ENCODE results near the gene LDB3.

The LDB3 gene

DNA sequence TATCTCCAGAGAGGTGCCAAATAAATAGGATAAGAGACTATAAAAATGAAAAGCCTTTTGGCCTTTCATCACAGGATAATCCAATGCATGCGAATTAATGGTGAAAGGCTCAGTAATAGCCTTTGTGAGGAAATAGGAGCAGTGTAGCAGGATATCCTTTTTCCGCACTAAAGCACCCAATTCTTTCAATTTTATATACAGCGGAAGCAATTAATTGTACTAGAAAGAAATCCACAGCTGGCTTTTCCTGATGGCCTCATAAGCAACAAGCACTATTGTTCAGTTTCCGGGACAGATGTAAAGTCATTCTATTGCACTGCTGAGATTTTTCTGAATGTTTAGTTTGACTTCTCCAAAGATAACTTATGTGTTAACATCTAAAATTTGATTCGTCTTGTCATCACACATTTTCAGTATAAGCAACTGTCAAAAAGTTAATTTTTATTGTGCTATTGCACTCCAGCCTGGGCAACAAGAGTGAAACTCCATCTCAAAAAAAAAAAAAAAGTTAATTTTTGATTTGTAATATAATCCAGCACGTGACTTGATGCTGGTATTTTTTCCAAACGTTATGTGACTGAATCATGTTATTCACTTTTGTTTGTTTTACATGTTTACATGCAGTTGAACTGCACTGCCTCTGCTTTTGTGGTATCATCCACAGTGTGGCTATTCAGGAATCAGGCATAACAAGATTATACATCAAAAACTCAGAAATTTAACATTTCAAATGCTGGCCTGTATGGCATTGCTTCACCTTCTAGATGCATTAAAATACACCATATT, 79.7 kb downstream of the LDB3 start:
- Histone ChIP-seq H3K9me3 (ENCODE audit: control insufficient read depth, low read length) (no peaks in the 10 kb centered on the region), H3K4me1 (peaks cover 3% of the 10 kb centered on the region), H3K4me2 (ENCODE audit: low read length) (no peak overlapping the region), H3K36me3 (ENCODE audit: control insufficient read depth, insufficient read depth, low read length) (no peaks in the 10 kb centered on the region), H3K4me3 (ENCODE audit: low read depth, low read length) (no peak overlapping the region), H2AFZ (no peak overlapping the region), H3K27ac (no peak overlapping the region), H3K9ac (no peak overlapping the region), H3K79me2 (peaks cover 4% of the 10 kb centered on the region), H3K27me3 (ENCODE audit: control insufficient read depth, insufficient read depth, low read length) (no peaks in the 10 kb centered on the region)
- no peak for TF ChIP-seq CTCF (IDR thresholded peaks at IDR 0.05)

DNA sequence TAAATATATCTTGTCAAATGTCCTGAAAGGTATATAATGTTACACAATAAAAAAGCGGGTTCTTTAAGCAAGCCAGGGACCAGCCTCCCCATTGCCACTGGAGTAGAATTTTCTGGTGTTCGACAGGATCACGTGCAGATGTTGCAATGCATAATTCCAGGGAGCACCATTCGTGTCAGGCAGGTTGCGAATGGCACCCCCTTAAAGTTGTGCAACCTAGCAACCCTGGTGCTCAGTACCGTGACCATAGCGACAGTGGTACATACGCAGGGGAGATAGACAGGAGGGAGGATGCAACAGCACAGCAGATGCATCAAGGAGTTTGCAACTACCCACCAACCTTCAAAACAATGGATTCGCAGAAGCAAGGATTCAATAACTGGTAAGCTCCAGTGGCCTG, 81.5 kb downstream of the LDB3 start:
- H3K4me2 ChIP-seq (ENCODE audit: low read length), result no peak overlapping the region
- H3K36me3 ChIP-seq (ENCODE audit: control insufficient read depth, insufficient read depth, low read length), result no peaks in the 10 kb centered on the region
- H3K4me3 ChIP-seq (ENCODE audit: low read depth, low read length), result no peak overlapping the region
- H3K4me1 ChIP-seq, result peaks cover 3% of the 10 kb centered on the region
- no peak overlapping the region for H3K9ac ChIP-seq
- H3K27me3 ChIP-seq (ENCODE audit: control insufficient read depth, insufficient read depth, low read length), result no peaks in the 10 kb centered on the region
- no peak overlapping the region for H2AFZ ChIP-seq
- H3K79me2 ChIP-seq, result peaks cover 8% of the 10 kb centered on the region
- no peak overlapping the region for H3K27ac ChIP-seq
- TF ChIP-seq CTCF (IDR thresholded peaks at IDR 0.05), result no peak
- no peaks in the 10 kb centered on the region for H3K9me3 ChIP-seq (ENCODE audit: control insufficient read depth, low read length)

- Histone ChIP-seq H3K4me1 (peaks cover 3% of the 10 kb centered on the region), H3K27me3 (ENCODE audit: control insufficient read depth, insufficient read depth, low read length) (no peaks in the 10 kb centered on the region), H3K9me3 (ENCODE audit: control insufficient read depth, low read length) (no peaks in the 10 kb centered on the region), H3K4me2 (ENCODE audit: low read length) (no peak overlapping the region), H3K4me3 (ENCODE audit: low read depth, low read length) (no peak overlapping the region), H3K27ac (no peak overlapping the region), H3K36me3 (ENCODE audit: control insufficient read depth, insufficient read depth, low read length) (no peaks in the 10 kb centered on the region), H3K79me2 (peaks cover 8% of the 10 kb centered on the region), H2AFZ (no peak overlapping the region), H3K9ac (no peak overlapping the region)
- TF ChIP-seq CTCF (IDR thresholded peaks at IDR 0.05), result no peak
Observed at GRCh38 chr10:86751477-86751876, 83.2 kb downstream of the LDB3 start.

DNA sequence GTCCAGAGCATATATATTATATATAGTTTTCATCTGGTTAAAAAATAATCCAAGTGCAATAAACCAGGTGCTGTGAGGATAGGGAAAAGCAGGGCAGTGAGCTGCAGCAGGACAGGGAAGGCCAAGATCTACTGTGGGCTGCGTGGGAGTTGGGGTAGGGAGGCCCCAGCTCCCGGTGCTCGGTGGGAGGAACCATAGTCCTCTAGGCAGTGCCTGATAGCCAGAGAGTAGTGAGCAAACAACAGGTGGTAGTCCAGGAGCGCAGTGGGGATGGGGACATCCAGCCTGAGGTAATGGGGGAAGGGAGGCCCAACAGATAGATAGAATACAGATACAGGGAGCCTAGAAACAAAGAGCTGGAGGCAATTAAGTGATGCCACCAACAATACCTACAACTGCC, 84.0 kb downstream of the LDB3 start:
- H3K79me2 ChIP-seq, result peaks cover 8% of the 10 kb centered on the region
- H3K4me2 ChIP-seq (ENCODE audit: low read length), result no peak overlapping the region
- no peaks in the 10 kb centered on the region for H3K36me3 ChIP-seq (ENCODE audit: control insufficient read depth, insufficient read depth, low read length)
- no peaks in the 10 kb centered on the region for H3K27me3 ChIP-seq (ENCODE audit: control insufficient read depth, insufficient read depth, low read length)
- H2AFZ ChIP-seq, result no peak overlapping the region
- no peak for TF ChIP-seq CTCF (IDR thresholded peaks at IDR 0.05)
- H3K4me3 ChIP-seq (ENCODE audit: low read depth, low read length), result no peak overlapping the region
- H3K9me3 ChIP-seq (ENCODE audit: control insufficient read depth, low read length), result no peaks in the 10 kb centered on the region
- H3K27ac ChIP-seq, result no peak overlapping the region
- peaks cover 3% of the 10 kb centered on the region for H3K4me1 ChIP-seq
- H3K9ac ChIP-seq, result no peak overlapping the region

DNA sequence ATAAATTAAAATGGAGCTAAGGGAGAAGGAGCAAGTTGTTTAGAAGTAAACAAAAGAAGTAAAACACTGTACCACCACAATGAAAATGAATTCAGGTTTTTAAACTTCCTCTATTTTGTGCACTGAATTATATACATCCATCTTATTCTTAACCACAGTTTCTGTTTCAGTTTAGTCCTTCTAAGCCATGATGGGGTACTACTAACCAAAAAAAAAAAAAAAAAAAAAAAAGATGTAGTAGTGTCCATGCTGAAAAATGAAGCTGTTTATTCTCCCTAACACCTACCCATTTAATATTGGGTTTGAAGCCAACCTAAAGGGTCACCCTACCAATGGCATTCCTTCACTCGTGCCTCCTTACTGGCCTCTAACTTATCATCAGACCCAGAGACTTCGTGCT, 84.7 kb downstream of the LDB3 start:
- H3K27ac ChIP-seq, result no peak overlapping the region
- no peak overlapping the region for H3K4me2 ChIP-seq (ENCODE audit: low read length)
- H3K9ac ChIP-seq, result no peak overlapping the region
- no peaks in the 10 kb centered on the region for H3K27me3 ChIP-seq (ENCODE audit: control insufficient read depth, insufficient read depth, low read length)
- no peak overlapping the region for H3K4me3 ChIP-seq (ENCODE audit: low read depth, low read length)
- H3K4me1 ChIP-seq, result peaks cover 3% of the 10 kb centered on the region
- H3K79me2 ChIP-seq, result peaks cover 9% of the 10 kb centered on the region
- H2AFZ ChIP-seq, result no peak overlapping the region
- H3K36me3 ChIP-seq (ENCODE audit: control insufficient read depth, insufficient read depth, low read length), result no peaks in the 10 kb centered on the region
- TF ChIP-seq CTCF (IDR thresholded peaks at IDR 0.05), result no peak
- no peaks in the 10 kb centered on the region for H3K9me3 ChIP-seq (ENCODE audit: control insufficient read depth, low read length)
